HEK293 (cell line): ENCODE measurements around the gene HPCAL1.

ENCODE experiments used
- CTCF ChIA-PET: fragments of 350-600 bp; formaldehyde crosslinking; extraction: SDS; loops from one replicate; lab custom pipeline; 2021; ENCODE audit warnings: antibody characterized with exemption; lab: Yijun Ruan, JAX
- POLR2A ChIA-PET: fragments of 300-600 bp; formaldehyde crosslinking; extraction: SDS; loops from one replicate; lab custom pipeline; 2020; ENCODE audit warnings: antibody characterized with exemption, inconsistent platforms; lab: Yijun Ruan, JAX
- H3K27ac ChIP-seq: fragments of 200-500 bp; sonication (Bioruptor generic); 2 replicates; pipeline ENCODE4 v1.5.1; 2014; ENCODE audit warnings: low read depth, low read length, control low read depth, inconsistent platforms; ENCODE audit errors: extremely low read depth
- H3K36me3 ChIP-seq, 2 experiments: fragments of 200-500 bp in 1 of 2; sonication (Bioruptor generic) in 1 of 2; 1 replicate in 1 of 2; 2 replicates in 1 of 2; pipeline ENCODE4 v1.5.1; 2014 to 2017; ENCODE audit warnings: inconsistent platforms in 2 of 2, low read length in 2 of 2; ENCODE audit not compliant: control insufficient read depth in 2 of 2, insufficient read depth in 1 of 2
- H3K4me1 ChIP-seq: fragments of 200-500 bp; sonication (Bioruptor generic); 2 replicates; pipeline ENCODE4 v1.5.1; 2014; ENCODE audit warnings: mild to moderate bottlenecking, low read length, inconsistent platforms; ENCODE audit not compliant: control insufficient read depth, insufficient read depth
- H3K4me3 ChIP-seq: 2 replicates; pipeline ENCODE4 v1.5.1; 2011; ENCODE audit warnings: low read depth, mild to moderate bottlenecking, control low read depth, low read length, moderate library complexity
- H3K9me3 ChIP-seq: fragments of 200-500 bp; sonication (Bioruptor generic); 2 replicates; pipeline ENCODE4 v1.5.1; 2014; ENCODE audit warnings: low read depth, low read length, inconsistent platforms; ENCODE audit not compliant: control insufficient read depth, insufficient read depth
- GFI1B ChIP-seq: fragments of 450-650 bp; formaldehyde crosslinking; IDR thresholded peaks from 2 replicates; pipeline ENCODE4 v1.5.1; 2016; ENCODE audit warnings: missing biosample characterization, missing genetic modification characterization
- KLF16 ChIP-seq: fragments of 450-650 bp; formaldehyde crosslinking; IDR thresholded peaks from 2 replicates; pipeline ENCODE4 v1.5.1; 2017; ENCODE audit warnings: missing biosample characterization, missing genetic modification characterization
- KLF17 ChIP-seq: fragments of 450-650 bp; formaldehyde crosslinking; IDR thresholded peaks from 2 replicates; pipeline ENCODE4 v1.5.1; 2016; ENCODE audit warnings: missing biosample characterization, missing genetic modification characterization
- MZF1 ChIP-seq: fragments of 450-650 bp; formaldehyde crosslinking; IDR thresholded peaks from 2 replicates; pipeline ENCODE4 v1.5.1; 2017; ENCODE audit warnings: missing biosample characterization, missing genetic modification characterization, borderline replicate concordance
- PRDM1 ChIP-seq: fragments of 450-650 bp; formaldehyde crosslinking; IDR thresholded peaks from 2 replicates; pipeline ENCODE4; 2016; ENCODE audit warnings: missing biosample characterization, missing genetic modification characterization
- SP2 ChIP-seq: fragments of 450-650 bp; formaldehyde crosslinking; IDR thresholded peaks from 2 replicates; pipeline ENCODE4 v1.5.1; 2016; ENCODE audit warnings: missing biosample characterization, missing genetic modification characterization
- TSHZ1 ChIP-seq: fragments of 450-650 bp; formaldehyde crosslinking; IDR thresholded peaks from 2 replicates; pipeline ENCODE4 v1.5.1; 2016; ENCODE audit warnings: missing biosample characterization, missing genetic modification characterization, borderline replicate concordance
- WT1 ChIP-seq: fragments of 450-650 bp; formaldehyde crosslinking; IDR thresholded peaks from 2 replicates; pipeline ENCODE4 v1.5.1; 2016; ENCODE audit warnings: missing biosample characterization, missing genetic modification characterization
- ZBTB21 ChIP-seq: fragments of 450-650 bp; formaldehyde crosslinking; IDR thresholded peaks from 2 replicates; pipeline ENCODE4 v1.5.1; 2017; ENCODE audit warnings: missing biosample characterization, missing genetic modification characterization
- ZBTB6 ChIP-seq: fragments of 450-650 bp; formaldehyde crosslinking; IDR thresholded peaks from 2 replicates; pipeline ENCODE4 v1.5.1; 2017; ENCODE audit warnings: missing biosample characterization, missing genetic modification characterization
- ZFP3 ChIP-seq: fragments of 450-650 bp; formaldehyde crosslinking; IDR thresholded peaks from 2 replicates; pipeline ENCODE4 v1.5.1; 2016; ENCODE audit warnings: low read depth, missing biosample characterization, missing genetic modification characterization
- ZFP37 ChIP-seq: fragments of 450-650 bp; formaldehyde crosslinking; IDR thresholded peaks from 2 replicates; pipeline ENCODE4 v1.5.1; 2016; ENCODE audit warnings: missing biosample characterization, missing genetic modification characterization
- ZNF10 ChIP-seq: fragments of 450-650 bp; formaldehyde crosslinking; IDR thresholded peaks from 2 replicates; pipeline ENCODE4 v1.5.1; 2017; ENCODE audit warnings: missing biosample characterization, missing genetic modification characterization
- ZNF132 ChIP-seq: fragments of 450-650 bp; formaldehyde crosslinking; IDR thresholded peaks from 2 replicates; pipeline ENCODE4 v1.5.1; 2017; ENCODE audit warnings: missing biosample characterization, missing genetic modification characterization, borderline replicate concordance
- ZNF155 ChIP-seq: fragments of 450-650 bp; formaldehyde crosslinking; IDR thresholded peaks from 2 replicates; pipeline ENCODE4 v1.5.1; 2016; ENCODE audit warnings: missing biosample characterization, missing genetic modification characterization
- ZNF169 ChIP-seq: fragments of 450-650 bp; formaldehyde crosslinking; IDR thresholded peaks from 2 replicates; pipeline ENCODE4 v1.5.1; 2016; ENCODE audit warnings: missing biosample characterization, missing genetic modification characterization
- ZNF175 ChIP-seq: fragments of 450-650 bp; formaldehyde crosslinking; IDR thresholded peaks from 2 replicates; pipeline ENCODE4 v1.5.1; 2016; ENCODE audit warnings: missing biosample characterization, missing genetic modification characterization
- ZNF2 ChIP-seq: fragments of 450-650 bp; formaldehyde crosslinking; IDR thresholded peaks from 2 replicates; pipeline ENCODE4 v1.5.1; 2016; ENCODE audit warnings: missing biosample characterization, missing genetic modification characterization
- ZNF211 ChIP-seq: fragments of 450-650 bp; formaldehyde crosslinking; IDR thresholded peaks from 2 replicates; pipeline ENCODE4 v1.5.1; 2016; ENCODE audit warnings: low read depth, missing biosample characterization, missing genetic modification characterization
- ZNF274 ChIP-seq, 2 experiments: fragments of 200-500 bp in 1 of 2; fragments of 450-650 bp in 1 of 2; sonication (Bioruptor generic) in 1 of 2; formaldehyde crosslinking in 1 of 2; IDR thresholded peaks; 2 replicates each; pipeline versions ENCODE4 v1.5.1 to v1.6.1; 2014 to 2016; ENCODE audit warnings: borderline replicate concordance in 1 of 2, inconsistent platforms in 1 of 2, low read length in 1 of 2, missing biosample characterization in 1 of 2, missing genetic modification characterization in 1 of 2
- ZNF426 ChIP-seq: fragments of 450-650 bp; formaldehyde crosslinking; IDR thresholded peaks from 2 replicates; pipeline ENCODE4 v1.5.1; 2017; ENCODE audit warnings: missing biosample characterization, missing genetic modification characterization, mild to moderate bottlenecking, inconsistent platforms, moderate library complexity
- ZNF48 ChIP-seq: fragments of 450-650 bp; formaldehyde crosslinking; IDR thresholded peaks from 2 replicates; pipeline ENCODE4 v1.5.1; 2016; ENCODE audit warnings: missing biosample characterization, missing genetic modification characterization
- ZNF529 ChIP-seq: fragments of 450-650 bp; formaldehyde crosslinking; IDR thresholded peaks from 2 replicates; pipeline ENCODE4 v1.5.1; 2017; ENCODE audit warnings: missing genetic modification characterization, missing biosample characterization; ENCODE audit not compliant: insufficient replicate concordance
- ZNF560 ChIP-seq: fragments of 450-650 bp; formaldehyde crosslinking; IDR thresholded peaks from 2 replicates; pipeline ENCODE4 v1.5.1; 2017; ENCODE audit warnings: missing biosample characterization, missing genetic modification characterization, borderline replicate concordance
- ZNF610 ChIP-seq: fragments of 450-650 bp; formaldehyde crosslinking; IDR thresholded peaks from 2 replicates; pipeline ENCODE4 v1.5.1; 2016; ENCODE audit warnings: missing biosample characterization, missing genetic modification characterization, borderline replicate concordance
- ZNF645 ChIP-seq: fragments of 450-650 bp; formaldehyde crosslinking; IDR thresholded peaks from 2 replicates; pipeline ENCODE4; 2016; ENCODE audit warnings: missing biosample characterization, missing genetic modification characterization
- ZNF654 ChIP-seq: fragments of 450-650 bp; formaldehyde crosslinking; IDR thresholded peaks from 2 replicates; pipeline ENCODE4 v1.5.1; 2016; ENCODE audit warnings: low read depth, missing biosample characterization, missing genetic modification characterization
- ZNF664 ChIP-seq: fragments of 450-650 bp; formaldehyde crosslinking; IDR thresholded peaks from 2 replicates; pipeline ENCODE4 v1.5.1; 2016; ENCODE audit warnings: missing biosample characterization, missing genetic modification characterization
- ZNF792 ChIP-seq: fragments of 450-650 bp; formaldehyde crosslinking; IDR thresholded peaks from 2 replicates; pipeline ENCODE4 v1.5.1; 2016; ENCODE audit warnings: missing biosample characterization, missing genetic modification characterization

Gene HPCAL1

GRCh38 chr2:10466801-10467200 lies 164.1 kb downstream of the HPCAL1 start:
- ChIA-PET CTCF (interaction anchor here (0.6 kb wide), 1 partner anchor 16 kb away, joined by 3 read pairs; no protein-coding TSS in a partner anchor), POLR2A (no interaction called here)
- no peak overlapping the region for H3K27ac ChIP-seq
- H3K4me3 ChIP-seq = no peak overlapping the region
- H3K9me3 ChIP-seq = no peaks in the 10 kb centered on the region
- TF ChIP-seq ZNF274 (IDR thresholded peaks at IDR 0.05; ENCODE audit: low read length) (no peak), ZNF274 (tag by site-specific recombination; IDR thresholded peaks at IDR 0.05; ENCODE audit: borderline replicate concordance) (no peak), ZNF529 (tag by site-specific recombination) (no peak), ZNF175 (no peak), ZNF2 (tag by site-specific recombination) (no peak), ZNF664 (no peak), KLF17 (tag by site-specific recombination) (no peak), ZNF48 (tag by site-specific recombination) (no peak), SP2 (tag by site-specific recombination) (no peak), TSHZ1 (no peak), GFI1B (no peak), ZNF610 (tag by site-specific recombination) (no peak)
- H3K4me1 ChIP-seq = no peaks in the 10 kb centered on the region
- H3K36me3 ChIP-seq = no peaks in the 10 kb centered on the region

- TF ChIP-seq ZNF155 (no peak), ZNF792 (no peak), ZNF10 (tag by site-specific recombination) (no peak), ZNF426 (tag by site-specific recombination) (no peak), ZBTB21 (tag by site-specific recombination) (no peak), ZFP3 (tag by site-specific recombination) (no peak), ZBTB6 (tag by site-specific recombination) (no peak), KLF17 (tag by site-specific recombination) (no peak), ZNF132 (tag by site-specific recombination) (no peak), ZNF560 (tag by site-specific recombination) (no peak), ZFP37 (no peak), ZNF211 (tag by site-specific recombination) (no peak), PRDM1 (no peak), MZF1 (no peak), ZNF645 (tag by site-specific recombination) (no peak), ZNF654 (no peak), KLF16 (tag by site-specific recombination) (no peak), WT1 (tag by site-specific recombination) (no peak), ZNF169 (tag by site-specific recombination) (no peak)
- ChIA-PET CTCF (no interaction called here), POLR2A (no interaction called here)
- Histone ChIP-seq H3K27ac (no peak overlapping the region), H3K9me3 (no peaks in the 10 kb centered on the region), H3K4me1 (no peaks in the 10 kb centered on the region), H3K4me3 (no peak overlapping the region), H3K36me3 (no peaks in the 10 kb centered on the region)
These were observed 164.7 kb downstream of the HPCAL1 start for GRCh38 chr2:10467401-10467800.
